Trophoblast cell (in vitro differentiated cells and primary cell): ENCODE measurements around the gene KIFC3.

Source experiments
- DNase-seq, 2 donors: peaks; one replicate each; pipeline ENCODE4 v3.0.0-alpha.2; 2016
- H2AFZ ChIP-seq: 2 replicates; pipeline ENCODE4 v1.6.1; 2013; ENCODE audit warnings: low read length, moderate library complexity, mild to moderate bottlenecking; ENCODE audit not compliant: insufficient read depth, poor library complexity
- H2AK5ac ChIP-seq: 2 replicates; pipeline ENCODE4 v1.6.1; 2013; ENCODE audit warnings: mild to moderate bottlenecking, low read length
- H2BK120ac ChIP-seq: 2 replicates; pipeline ENCODE4 v1.6.1; 2013; ENCODE audit warnings: low read length, mild to moderate bottlenecking, moderate library complexity; ENCODE audit not compliant: insufficient read depth, poor library complexity
- H2BK12ac ChIP-seq: 2 replicates; pipeline ENCODE4 v1.6.1; 2013; ENCODE audit warnings: mild to moderate bottlenecking, low read length, moderate library complexity
- H2BK5ac ChIP-seq: 2 replicates; pipeline ENCODE4 v1.6.1; 2013; ENCODE audit warnings: low read length, low read depth, moderate library complexity, mild to moderate bottlenecking; ENCODE audit not compliant: poor library complexity
- H3K14ac ChIP-seq: 2 replicates; pipeline ENCODE4 v1.6.1; 2013; ENCODE audit warnings: mild to moderate bottlenecking, low read length
- H3K18ac ChIP-seq: 2 replicates; pipeline ENCODE4 v1.6.1; 2013; ENCODE audit warnings: mild to moderate bottlenecking, low read length
- H3K23ac ChIP-seq: 2 replicates; pipeline ENCODE4 v1.6.1; 2013; ENCODE audit warnings: low read length
- H3K27ac ChIP-seq: 2 replicates; pipeline ENCODE4 v1.5.1; 2013; ENCODE audit warnings: low read depth, mild to moderate bottlenecking, inconsistent platforms, low read length, moderate library complexity
- H3K27me3 ChIP-seq: 2 replicates; pipeline ENCODE4 v1.6.1; 2013; ENCODE audit warnings: inconsistent platforms, mild to moderate bottlenecking, low read length, moderate library complexity; ENCODE audit not compliant: insufficient read depth
- H3K36me3 ChIP-seq, 2 experiments: 1 replicate in 1 of 2; 2 replicates in 1 of 2; pipeline ENCODE4 v1.6.1; 2013; ENCODE audit warnings: low read length in 2 of 2, mild to moderate bottlenecking in 2 of 2, moderate library complexity in 1 of 2; ENCODE audit not compliant: insufficient read depth in 2 of 2, control insufficient read depth in 1 of 2
- H3K4ac ChIP-seq: 2 replicates; pipeline ENCODE4 v1.6.1; 2013; ENCODE audit warnings: low read depth, mild to moderate bottlenecking, low read length, moderate library complexity
- H3K4me1 ChIP-seq, 2 experiments: 1 replicate in 1 of 2; 2 replicates in 1 of 2; pipeline ENCODE4 v1.6.1; 2013; ENCODE audit warnings: low read length in 2 of 2, mild to moderate bottlenecking in 2 of 2, moderate library complexity in 1 of 2; ENCODE audit not compliant: insufficient read depth in 2 of 2, control insufficient read depth in 1 of 2
- H3K4me2 ChIP-seq: 2 replicates; pipeline ENCODE4 v1.6.1; 2013; ENCODE audit warnings: inconsistent platforms, mild to moderate bottlenecking, low read length, moderate library complexity
- H3K4me3 ChIP-seq: 2 replicates; pipeline ENCODE4 v1.5.1; 2013; ENCODE audit warnings: mild to moderate bottlenecking, low read depth, low read length, inconsistent platforms
- H3K79me1 ChIP-seq: one replicate; pipeline ENCODE4 v1.6.1; 2013; ENCODE audit warnings: low read length
- H3K79me2 ChIP-seq: 2 replicates; pipeline ENCODE4 v1.6.1; 2013; ENCODE audit warnings: low read length, mild to moderate bottlenecking; ENCODE audit not compliant: control insufficient read depth, insufficient read depth, poor library complexity
- H3K9ac ChIP-seq: 2 replicates; pipeline ENCODE4 v1.6.1; 2013; ENCODE audit warnings: mild to moderate bottlenecking, low read length
- H3K9me3 ChIP-seq: 2 replicates; pipeline ENCODE4 v1.6.1; 2013; ENCODE audit warnings: low read depth, mild to moderate bottlenecking, control low read depth, inconsistent platforms, low read length; ENCODE audit not compliant: insufficient read depth
- H4K12ac ChIP-seq: 2 replicates; pipeline ENCODE4 v1.6.1; 2013; ENCODE audit warnings: low read depth, mild to moderate bottlenecking, low read length, moderate library complexity
- H4K8ac ChIP-seq: 2 replicates; pipeline ENCODE4 v1.6.1; 2013; ENCODE audit warnings: low read depth, mild to moderate bottlenecking, low read length, moderate library complexity
- H4K91ac ChIP-seq: one replicate; pipeline ENCODE4 v1.6.1; 2013; ENCODE audit warnings: low read depth, mild to moderate bottlenecking, low read length, moderate library complexity
- WGBS: extraction: QIAGEN DNeasy Blood & Tissue Kit; methylation state at CpG from one replicate; pipeline ENCODE4 v1.1.7; 2013; ENCODE audit warnings: missing lambda C conversion rate; ENCODE audit not compliant: insufficient read length, insufficient coverage; ENCODE audit errors: extremely low coverage; 5-methylcytosine and 5-hydroxymethylcytosine counted together

Gene KIFC3

GRCh38 chr16:57749101-57749692 lies 53.1 kb downstream of the KIFC3 start:
- no peak overlapping the region for H2BK120ac ChIP-seq
- no peak overlapping the region for H4K8ac ChIP-seq
- H3K4ac ChIP-seq = no peak overlapping the region
- H3K9ac ChIP-seq = no peak overlapping the region
- H3K4me2 ChIP-seq = no peak overlapping the region
- no peak overlapping the region for H4K91ac ChIP-seq
- H3K23ac ChIP-seq = no peak overlapping the region
- no peak for DNase-seq
- no peak overlapping the region for H2BK12ac ChIP-seq
- no peak overlapping the region for H3K4me3 ChIP-seq
- no peak overlapping the region for H3K18ac ChIP-seq
- no peak overlapping the region for H2AFZ ChIP-seq
- no peak overlapping the region for H3K27ac ChIP-seq
- peaks cover 7 to 11% of the 10 kb centered on the region in 2 experiments for H3K36me3 ChIP-seq
- no peak overlapping the region for H4K12ac ChIP-seq
- H2AK5ac ChIP-seq = no peak overlapping the region
- H3K14ac ChIP-seq = no peak overlapping the region
- H2BK5ac ChIP-seq = no peak overlapping the region
- peaks cover 7% of the 10 kb centered on the region for H3K9me3 ChIP-seq
- no peaks in the 10 kb centered on the region for H3K27me3 ChIP-seq
- peaks cover 11 to 12% of the 10 kb centered on the region in 2 experiments for H3K4me1 ChIP-seq
- H3K79me1 ChIP-seq = peaks cover 2% of the 10 kb centered on the region
- no CpG with 5 or more reads among the region's 3 CpGs for WGBS
- no peaks in the 10 kb centered on the region for H3K79me2 ChIP-seq

- Histone ChIP-seq H3K79me1 (peaks cover 2% of the 10 kb centered on the region), H3K9me3 (peaks cover 7% of the 10 kb centered on the region), H3K9ac (no peak overlapping the region), H2AK5ac (no peak overlapping the region), H2BK5ac (no peak overlapping the region), H3K27me3 (no peaks in the 10 kb centered on the region), H2BK120ac (no peak overlapping the region), H3K36me3 (peaks cover 5 to 11% of the 10 kb centered on the region in 2 experiments), H3K4me3 (no peak overlapping the region), H4K91ac (no peak overlapping the region), H3K79me2 (no peaks in the 10 kb centered on the region), H4K12ac (no peak overlapping the region), H2AFZ (no peak overlapping the region), H2BK12ac (no peak overlapping the region), H3K27ac (no peak overlapping the region), H4K8ac (no peak overlapping the region), H3K14ac (no peak overlapping the region), H3K4me2 (peak overlapping the region; percentile 40), H3K18ac (no peak overlapping the region), H3K23ac (no peak overlapping the region), H3K4ac (no peak overlapping the region), H3K4me1 (peaks cover 11 to 12% of the 10 kb centered on the region in 2 experiments)
- WGBS = no CpG with 5 or more reads among the region's 11 CpGs
- DNase-seq = peak; percentile 71 to 80
These were observed 53.7 kb downstream of the KIFC3 start for GRCh38 chr16:57748596-57748995.

- Histone ChIP-seq H4K91ac (peak overlapping the region; percentile 32), H2BK12ac (no peak overlapping the region), H4K8ac (no peak overlapping the region), H3K9ac (no peak overlapping the region), H3K18ac (no peak overlapping the region), H3K14ac (no peak overlapping the region), H3K4me2 (no peak overlapping the region), H3K4me1 (peaks cover 11 to 12% of the 10 kb centered on the region in 2 experiments), H3K79me1 (peaks cover 2% of the 10 kb centered on the region), H4K12ac (no peak overlapping the region), H3K27me3 (no peaks in the 10 kb centered on the region), H3K4me3 (no peak overlapping the region), H3K36me3 (peaks cover 0 to 9% of the 10 kb centered on the region in 2 experiments), H2BK5ac (no peak overlapping the region), H3K9me3 (peaks cover 7% of the 10 kb centered on the region), H2BK120ac (no peak overlapping the region), H3K23ac (no peak overlapping the region), H2AFZ (no peak overlapping the region), H3K27ac (no peak overlapping the region), H2AK5ac (no peak overlapping the region), H3K4ac (no peak overlapping the region), H3K79me2 (no peaks in the 10 kb centered on the region)
- no peak for DNase-seq
- no CpG with 5 or more reads among the region's 6 CpGs for WGBS
These were observed 54.3 kb downstream of the KIFC3 start for GRCh38 chr16:57747996-57748395.

- no peak overlapping the region for H4K8ac ChIP-seq
- H2AFZ ChIP-seq = no peak overlapping the region
- no peak overlapping the region for H2BK12ac ChIP-seq
- no peaks in the 10 kb centered on the region for H3K27me3 ChIP-seq
- no peak overlapping the region for H3K4me3 ChIP-seq
- no CpG with 5 or more reads among the region's 12 CpGs for WGBS
- no peak overlapping the region for H3K4ac ChIP-seq
- H3K14ac ChIP-seq = no peak overlapping the region
- no peak overlapping the region for H3K27ac ChIP-seq
- no peak for DNase-seq
- H4K91ac ChIP-seq = no peak overlapping the region
- no peak overlapping the region for H3K4me2 ChIP-seq
- H3K4me1 ChIP-seq = peaks cover 11 to 12% of the 10 kb centered on the region in 2 experiments
- H3K23ac ChIP-seq = no peak overlapping the region
- no peak overlapping the region for H2AK5ac ChIP-seq
- H3K79me2 ChIP-seq = no peaks in the 10 kb centered on the region
- no peak overlapping the region for H4K12ac ChIP-seq
- H3K9me3 ChIP-seq = peaks cover 7% of the 10 kb centered on the region
- H3K36me3 ChIP-seq = peaks cover 0 to 9% of the 10 kb centered on the region in 2 experiments
- H3K9ac ChIP-seq = no peak overlapping the region
- peaks cover 2% of the 10 kb centered on the region for H3K79me1 ChIP-seq
- H3K18ac ChIP-seq = no peak overlapping the region
- H2BK5ac ChIP-seq = no peak overlapping the region
- H2BK120ac ChIP-seq = no peak overlapping the region
These were observed 54.8 kb downstream of the KIFC3 start for GRCh38 chr16:57747496-57747895.
